Memory B cell (primary cell): ENCODE results near the gene HIRA.
A peak's percentile ranks its signal among the peaks of the same experiment; 100 is the strongest.
"Not testable (repeated sequence)": the region's sequence is repeated elsewhere in the genome, so short reads cannot be mapped to it uniquely, and the experiment has no call there.

Experiments used
- ATAC-seq: fragments of 150-1000 bp; cut with Tn5 transposase; 2 replicates; pipeline ENCODE4 v1.10.0; 2021; ENCODE audit warnings: low read depth, mild to moderate bottlenecking, moderate library complexity
- DNase-seq, 2 donors: peaks; one replicate each; pipeline ENCODE4 v3.0.0; 2022; ENCODE audit warnings: low spot score in 2 of 2
- H3K27ac Mint-ChIP-seq: one replicate; pipeline ENCODE4 v1.8.0; 2022; ENCODE audit warnings: mild to moderate bottlenecking, moderate library complexity, mixed read lengths
- H3K27me3 Mint-ChIP-seq: one replicate; pipeline ENCODE4 v1.8.0; 2022; ENCODE audit warnings: mixed read lengths
- H3K36me3 Mint-ChIP-seq: one replicate; pipeline ENCODE4 v1.8.0; 2022; ENCODE audit warnings: mild to moderate bottlenecking, mixed read lengths
- H3K4me1 Mint-ChIP-seq: one replicate; pipeline ENCODE4 v1.8.0; 2022; ENCODE audit warnings: mixed read lengths
- H3K4me3 Mint-ChIP-seq: one replicate; pipeline ENCODE4 v1.8.0; 2022; ENCODE audit warnings: mild to moderate bottlenecking, moderate library complexity, mixed read lengths
- H3K9me3 Mint-ChIP-seq: one replicate; pipeline ENCODE4 v1.8.0; 2022; ENCODE audit warnings: mixed read lengths

HIRA gene

DNA sequence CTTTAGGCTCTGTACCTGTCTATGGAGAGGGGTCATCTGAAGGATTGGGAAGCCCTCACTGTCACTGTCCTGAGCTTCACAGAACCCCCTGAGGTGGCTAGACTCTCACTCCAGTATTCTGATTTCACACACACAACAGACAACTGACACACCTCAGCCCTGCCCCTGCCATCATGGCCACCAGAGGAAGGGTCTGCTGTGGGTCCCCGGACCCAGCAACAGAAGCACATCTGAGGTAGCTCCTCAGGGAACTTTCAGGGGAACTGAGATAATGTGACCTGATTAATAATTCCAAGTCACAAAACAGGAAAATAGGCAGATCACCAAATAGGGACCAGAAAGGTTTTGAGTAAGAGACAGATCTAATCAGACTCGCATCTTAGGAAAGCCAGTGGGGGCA, 23.5 kb upstream of the HIRA start:
- no peaks in the 10 kb centered on the region for H3K27me3 Mint-ChIP-seq
- DNase-seq (no peak), ATAC-seq (no peak)
- no peak overlapping the region for H3K4me3 Mint-ChIP-seq
- H3K36me3 Mint-ChIP-seq, result peaks cover 32% of the 10 kb centered on the region
- H3K4me1 Mint-ChIP-seq, result no peaks in the 10 kb centered on the region
- H3K27ac Mint-ChIP-seq, result no peak overlapping the region
- H3K9me3 Mint-ChIP-seq, result no peaks in the 10 kb centered on the region

DNA sequence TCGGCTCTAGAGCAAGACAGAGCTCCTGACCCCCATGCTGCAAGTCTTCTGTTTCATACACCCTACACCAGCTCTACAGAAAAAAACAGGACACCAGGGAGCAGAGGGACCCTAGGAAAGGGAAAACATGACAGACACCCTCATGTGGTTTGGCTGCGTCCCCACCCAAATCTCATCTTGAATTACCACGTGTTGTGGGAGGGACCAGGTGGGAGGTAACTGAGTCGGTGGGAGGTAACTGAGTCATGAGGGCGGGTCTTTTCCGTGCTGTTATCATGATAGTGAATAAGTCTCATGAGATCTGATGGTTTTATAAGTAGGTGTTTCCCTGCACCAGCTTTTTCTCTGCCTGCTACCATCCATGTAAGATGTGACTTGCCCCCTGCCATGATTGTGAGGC, 22.6 kb upstream of the HIRA start:
- Mint-ChIP-seq H3K4me3 (no peak overlapping the region), H3K36me3 (peaks cover 32% of the 10 kb centered on the region), H3K9me3 (no peaks in the 10 kb centered on the region), H3K4me1 (no peaks in the 10 kb centered on the region), H3K27me3 (no peaks in the 10 kb centered on the region), H3K27ac (no peak overlapping the region)
- no peak for DNase-seq
- ATAC-seq, result no peak

DNA sequence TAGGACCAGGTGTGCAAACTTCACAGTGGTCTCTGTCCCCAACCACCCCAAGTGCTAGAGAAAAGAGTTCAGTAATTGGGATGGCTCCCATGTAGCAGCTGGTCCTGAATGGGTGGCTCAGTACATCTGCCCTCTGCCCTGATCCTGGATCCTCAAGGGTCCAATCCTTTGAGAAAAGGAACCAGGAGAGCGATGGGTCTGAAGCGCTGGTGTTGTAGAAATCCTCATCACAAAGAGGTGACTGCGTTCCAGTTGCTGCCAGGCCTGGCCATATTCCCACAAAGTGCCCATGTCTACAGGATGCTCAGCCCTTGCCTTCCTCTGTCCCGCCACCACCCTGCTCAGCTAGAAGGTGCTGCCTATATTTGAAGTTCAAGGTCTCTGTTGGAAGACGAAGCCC, 22.2 kb upstream of the HIRA start:
- H3K4me3 Mint-ChIP-seq, result no peak overlapping the region
- H3K36me3 Mint-ChIP-seq, result peaks cover 32% of the 10 kb centered on the region
- no peaks in the 10 kb centered on the region for H3K9me3 Mint-ChIP-seq
- H3K27ac Mint-ChIP-seq, result no peak overlapping the region
- ATAC-seq (no peak), DNase-seq (no peak)
- H3K4me1 Mint-ChIP-seq, result no peaks in the 10 kb centered on the region
- no peaks in the 10 kb centered on the region for H3K27me3 Mint-ChIP-seq

DNA sequence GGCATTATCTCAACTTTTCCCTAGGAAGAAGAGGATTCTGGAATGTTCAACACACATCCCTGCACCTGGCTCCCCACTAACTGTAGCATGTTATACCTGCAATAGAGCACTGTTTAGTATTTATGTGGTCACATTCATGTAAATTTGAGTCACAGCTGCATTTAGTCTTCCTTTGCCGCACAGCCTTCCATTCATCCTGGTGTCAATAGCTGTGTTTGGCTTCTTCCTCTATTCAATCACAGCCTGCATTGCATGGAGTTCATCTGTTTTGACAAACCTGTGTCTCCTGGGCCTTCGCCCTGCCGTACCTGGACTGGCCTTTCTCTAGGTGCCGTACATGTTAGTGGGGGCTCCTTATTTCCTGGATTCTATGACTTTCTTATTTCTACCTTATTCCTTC, 20.0 kb upstream of the HIRA start:
- Mint-ChIP-seq H3K4me1 (peaks cover 10% of the 10 kb centered on the region), H3K27ac (no peak overlapping the region), H3K9me3 (no peaks in the 10 kb centered on the region), H3K4me3 (no peak overlapping the region), H3K27me3 (no peaks in the 10 kb centered on the region), H3K36me3 (peaks cover 24% of the 10 kb centered on the region)
- ATAC-seq (no peak), DNase-seq (no peak)

DNA sequence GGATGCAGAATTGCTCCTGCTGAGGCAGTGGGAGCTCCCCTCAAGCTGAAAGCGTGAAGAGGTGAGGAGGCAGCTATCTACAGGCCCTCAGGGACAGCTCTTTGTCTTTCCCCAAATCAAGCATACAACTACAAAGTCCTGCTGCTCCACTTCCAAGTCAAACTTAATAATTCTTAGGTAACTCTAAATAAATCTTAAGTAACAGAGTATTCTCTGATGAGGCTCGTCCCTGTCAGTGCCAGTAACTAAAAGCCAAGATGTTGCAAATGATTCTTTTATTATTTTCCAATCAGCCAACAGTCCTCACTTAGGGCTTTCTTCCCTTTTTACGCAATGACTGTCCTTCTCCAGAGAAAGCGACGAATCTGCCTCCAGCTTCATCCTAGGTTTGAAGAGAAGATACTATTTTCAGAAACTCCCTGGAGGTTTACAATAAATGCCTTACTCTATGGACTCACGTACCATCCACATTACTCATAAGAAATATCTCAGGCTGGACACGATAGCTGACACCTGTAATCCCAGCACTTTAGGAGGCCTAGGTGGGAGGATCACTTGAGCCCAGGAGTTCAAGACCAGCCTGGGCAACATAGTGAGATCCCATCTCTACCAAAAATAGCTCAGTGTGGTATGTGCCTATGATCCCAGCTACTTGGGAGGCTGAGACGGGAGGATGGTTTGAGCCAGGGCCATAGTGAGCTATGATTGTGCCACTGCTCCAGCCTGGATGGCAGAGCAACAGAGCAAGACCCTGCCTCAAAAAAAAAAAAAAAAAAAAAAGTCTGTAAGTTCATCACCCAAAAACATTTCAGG, 19.0 kb upstream of the HIRA start:
- H3K27ac Mint-ChIP-seq, result peak overlapping the region; percentile 52
- no peaks in the 10 kb centered on the region for H3K9me3 Mint-ChIP-seq
- no peak overlapping the region for H3K4me3 Mint-ChIP-seq

DNA sequence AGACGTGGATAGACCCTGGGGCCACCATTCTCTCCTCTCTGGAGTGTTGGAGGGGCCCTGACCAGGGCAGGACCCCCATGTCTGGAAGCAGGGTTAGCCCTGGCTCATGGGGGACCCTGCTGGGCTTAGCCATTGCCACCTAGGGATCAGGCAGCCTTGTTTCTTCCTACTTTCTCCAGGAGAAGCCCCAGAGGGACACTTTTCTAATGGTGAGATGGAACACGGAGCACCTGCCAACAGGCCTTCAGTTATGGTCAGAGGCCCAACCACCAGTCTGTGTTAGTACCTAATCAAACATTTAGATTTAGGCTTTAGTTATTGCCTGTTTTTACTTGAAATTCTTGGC, 17.9 kb upstream of the HIRA start:
- no peak overlapping the region for H3K27ac Mint-ChIP-seq
- H3K27me3 Mint-ChIP-seq, result no peaks in the 10 kb centered on the region
- H3K36me3 Mint-ChIP-seq, result peaks cover 12% of the 10 kb centered on the region
- ATAC-seq (no peak), DNase-seq (no peak)
- H3K4me3 Mint-ChIP-seq, result no peak overlapping the region
- H3K4me1 Mint-ChIP-seq, result peaks cover 20% of the 10 kb centered on the region
- no peaks in the 10 kb centered on the region for H3K9me3 Mint-ChIP-seq

More for the DNA sequence above, 19.0 kb upstream of the HIRA start:
- H3K27me3 Mint-ChIP-seq, result no peaks in the 10 kb centered on the region
- H3K4me1 Mint-ChIP-seq, result peaks cover 15% of the 10 kb centered on the region
- H3K36me3 Mint-ChIP-seq, result peaks cover 20% of the 10 kb centered on the region
- DNase-seq (no peak), ATAC-seq (no peak)

DNA sequence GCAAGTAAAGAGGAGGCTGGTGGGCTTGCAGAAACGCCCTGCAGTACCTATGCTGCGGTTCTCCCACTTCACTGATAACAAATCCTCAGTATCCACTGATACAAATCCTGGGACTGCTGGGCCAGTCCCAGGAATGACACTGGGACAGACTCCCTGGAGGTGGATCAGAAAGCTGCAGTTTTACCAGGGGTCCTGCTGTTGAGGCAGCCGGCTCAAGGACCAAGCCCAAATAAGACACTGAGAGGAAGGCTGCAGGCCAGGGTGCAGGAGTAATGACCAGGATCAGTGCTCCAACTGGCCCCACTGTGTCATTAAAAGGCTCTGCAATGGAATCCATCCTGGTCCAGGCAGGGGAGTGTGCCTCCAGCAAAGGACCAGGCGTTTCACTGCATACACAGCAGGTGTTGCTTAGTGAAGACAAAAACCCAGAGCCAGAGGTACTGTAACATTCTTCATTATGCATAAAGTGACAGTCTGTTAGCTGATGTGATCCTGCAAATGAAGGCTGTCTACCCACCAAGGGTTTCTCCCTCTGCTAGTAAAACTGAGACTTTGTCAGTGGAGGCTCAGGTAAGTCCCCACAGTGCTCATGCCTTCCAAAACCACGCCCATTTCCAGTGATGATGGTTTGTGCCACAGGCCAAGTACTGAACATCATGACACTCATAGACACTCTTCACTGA, 17.3 kb upstream of the HIRA start:
- no peak for ATAC-seq
- Mint-ChIP-seq H3K9me3 (no peaks in the 10 kb centered on the region), H3K4me1 (peaks cover 22% of the 10 kb centered on the region), H3K36me3 (peaks cover 7% of the 10 kb centered on the region), H3K27ac (peak overlapping the region; percentile 96), H3K27me3 (no peaks in the 10 kb centered on the region), H3K4me3 (peak overlapping the region; percentile 96)
- DNase-seq, result no peak

DNA sequence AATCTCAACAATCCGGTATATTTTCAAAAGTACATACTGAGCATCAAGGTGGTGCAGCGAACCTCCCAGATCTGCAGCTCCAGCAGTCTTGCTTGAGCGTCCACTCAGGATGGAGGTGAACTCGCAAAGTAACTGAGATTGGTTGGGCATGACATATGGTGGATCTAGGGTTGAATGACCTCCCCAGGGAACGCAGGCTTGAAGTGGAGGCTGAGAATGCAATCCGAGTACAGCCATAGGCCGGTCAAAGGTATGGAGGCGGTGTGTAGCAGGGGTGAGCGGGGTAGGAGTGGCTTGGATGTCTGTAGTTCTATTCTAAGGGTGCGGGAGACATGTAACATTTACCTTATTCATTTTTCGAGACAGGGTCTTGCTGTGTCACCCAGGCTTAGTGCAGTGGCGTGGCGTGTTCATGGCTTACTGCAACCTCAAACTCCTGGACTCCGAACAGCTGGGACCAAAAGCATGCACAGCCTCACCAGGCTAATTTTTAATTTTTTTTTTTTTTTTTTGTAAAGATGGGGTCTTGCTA, 16.6 kb upstream of the HIRA start:
- H3K36me3 Mint-ChIP-seq, result peaks cover 3% of the 10 kb centered on the region
- no peaks in the 10 kb centered on the region for H3K27me3 Mint-ChIP-seq
- peak overlapping the region; percentile 96 for H3K4me3 Mint-ChIP-seq
- peak overlapping the region; percentile 96 for H3K27ac Mint-ChIP-seq
- ATAC-seq (peak; percentile 71), DNase-seq (peak; percentile 63 to 69)
- no peaks in the 10 kb centered on the region for H3K9me3 Mint-ChIP-seq
- peaks cover 24% of the 10 kb centered on the region for H3K4me1 Mint-ChIP-seq

DNA sequence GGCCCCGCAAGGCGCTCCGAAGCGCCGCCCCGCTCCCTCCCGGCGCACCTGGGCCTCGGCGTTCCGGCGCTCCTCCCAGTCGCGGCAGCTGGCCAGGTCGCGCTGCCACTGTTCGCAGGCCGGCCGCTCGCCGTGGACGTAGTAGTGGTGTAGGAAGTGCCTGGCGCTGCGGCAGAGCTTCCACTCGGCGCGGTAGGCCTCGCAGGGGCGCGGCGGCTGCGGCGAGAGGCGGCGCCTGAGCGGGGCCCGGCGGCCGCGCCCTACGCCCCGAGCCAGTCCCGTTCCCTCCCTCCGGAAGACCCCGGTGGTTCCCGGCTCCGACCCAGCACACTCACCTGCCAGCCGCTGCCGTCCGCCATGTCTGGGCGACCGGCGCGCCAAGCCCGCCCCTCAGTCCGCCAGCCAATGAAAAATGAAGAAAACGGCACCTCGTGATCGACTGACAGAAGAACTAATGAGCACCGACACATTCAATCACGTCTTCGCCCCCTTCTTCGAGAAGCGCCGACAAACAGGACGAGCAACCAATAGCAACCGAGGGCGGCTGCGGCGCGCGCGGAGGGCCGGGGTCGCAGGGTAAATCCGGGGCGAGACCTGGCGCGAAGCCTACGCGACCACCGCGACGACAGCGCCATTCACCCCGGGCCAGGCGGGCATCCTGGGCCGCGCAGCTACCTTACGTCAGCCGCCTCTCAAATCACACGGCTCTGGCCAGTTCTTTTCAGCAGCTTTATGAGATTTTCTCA, 16.0 kb upstream of the HIRA start, which contains the start of gene C22orf39:
Gene C22orf39 (minus strand): TSS at position 382 of the 746 bp plus-strand sequence. CDS start 23 bp downstream, at position 359.
- no peaks in the 10 kb centered on the region for H3K27me3 Mint-ChIP-seq
- DNase-seq, result peak; percentile 75 to 87
- peak; percentile 83 for ATAC-seq
- peak within 1 kb of the TSS; percentile 96 for H3K27ac Mint-ChIP-seq
- peaks cover 24% of the 10 kb centered on the region for H3K4me1 Mint-ChIP-seq
- H3K9me3 Mint-ChIP-seq, result no peaks in the 10 kb centered on the region
- peak within 1 kb of the TSS; percentile 96 for H3K4me3 Mint-ChIP-seq
- H3K36me3 Mint-ChIP-seq, result no peaks in the 10 kb centered on the region

DNA sequence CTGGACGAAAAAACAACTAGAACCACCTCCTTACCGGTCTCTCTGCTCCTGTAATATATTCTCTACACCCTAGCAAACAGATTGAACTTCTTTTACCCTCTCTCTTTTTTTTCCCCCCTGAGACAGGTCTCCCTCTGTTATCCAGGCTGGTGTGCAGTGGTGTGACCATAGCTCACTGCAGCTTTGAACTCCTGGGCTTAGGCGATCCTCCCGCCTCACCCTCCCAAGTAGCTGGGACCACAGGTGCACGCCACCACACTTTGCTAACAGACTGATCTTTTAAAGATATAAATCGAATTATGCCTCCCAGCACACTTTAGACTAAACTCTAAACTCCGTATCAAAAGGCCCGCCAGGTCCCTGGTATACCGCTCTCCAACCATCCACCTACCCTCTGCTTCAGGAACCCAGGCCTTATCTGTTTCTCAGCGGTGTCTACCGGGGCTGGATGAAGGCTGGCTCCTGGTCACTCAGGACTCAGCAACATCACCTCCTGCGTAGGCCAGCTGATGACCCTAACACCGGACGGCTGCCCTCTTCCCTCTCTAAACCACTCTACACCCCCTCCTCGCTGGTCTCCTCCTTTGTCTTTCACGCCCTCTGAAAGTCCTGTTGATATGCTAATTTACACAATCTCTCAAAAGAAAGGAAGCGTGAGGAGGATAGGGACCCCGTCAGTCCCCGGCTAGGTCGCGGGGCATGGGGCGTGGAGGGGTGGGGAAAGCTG, 15.2 kb upstream of the HIRA start:
- Mint-ChIP-seq H3K36me3 (peaks cover 2% of the 10 kb centered on the region), H3K4me3 (peak overlapping the region; percentile 96), H3K9me3 (no peaks in the 10 kb centered on the region), H3K4me1 (peaks cover 27% of the 10 kb centered on the region), H3K27me3 (no peaks in the 10 kb centered on the region), H3K27ac (peak overlapping the region; percentile 96)
- DNase-seq (no peak), ATAC-seq (no peak)

DNA sequence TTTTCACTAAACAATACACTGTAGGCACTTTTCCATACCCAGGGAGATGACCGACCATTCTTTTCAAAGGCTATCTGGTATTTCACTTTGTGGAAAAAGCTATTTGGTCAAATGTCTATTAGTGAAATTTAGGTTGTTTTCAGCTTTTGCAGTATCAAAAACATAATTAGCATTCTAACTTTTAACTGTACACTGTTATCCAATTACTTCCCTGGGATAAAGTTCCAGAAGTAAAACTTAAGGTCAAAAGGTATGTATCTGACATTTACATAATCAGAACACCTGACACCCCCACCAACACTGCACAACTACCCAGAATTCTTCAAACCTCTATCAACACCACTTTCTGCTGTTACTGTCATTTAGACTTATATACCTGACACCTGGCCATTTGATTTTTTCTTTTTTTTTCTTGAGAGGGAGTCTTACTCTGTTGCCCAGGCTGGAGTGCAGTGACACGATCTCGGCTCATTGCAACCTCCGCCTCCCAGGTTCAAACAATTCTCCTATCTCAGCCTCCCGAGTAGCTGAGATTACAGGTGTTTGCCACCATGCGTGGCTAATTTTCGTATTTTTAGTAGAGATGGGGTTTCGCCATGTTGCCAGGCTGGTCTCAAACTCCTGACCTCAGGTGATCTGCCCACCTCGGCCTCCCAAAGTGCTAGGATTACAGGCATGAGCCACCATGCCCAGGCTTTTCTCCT, 13.9 kb upstream of the HIRA start:
- not testable (repeated sequence) for H3K27me3 Mint-ChIP-seq, DNase-seq, ATAC-seq, H3K36me3 Mint-ChIP-seq, H3K9me3 Mint-ChIP-seq
- peak overlapping the region; percentile 75 for H3K27ac Mint-ChIP-seq
- H3K4me3 Mint-ChIP-seq, result peak overlapping the region; percentile 17
- H3K4me1 Mint-ChIP-seq, result peaks cover 30% of the 10 kb centered on the region

DNA sequence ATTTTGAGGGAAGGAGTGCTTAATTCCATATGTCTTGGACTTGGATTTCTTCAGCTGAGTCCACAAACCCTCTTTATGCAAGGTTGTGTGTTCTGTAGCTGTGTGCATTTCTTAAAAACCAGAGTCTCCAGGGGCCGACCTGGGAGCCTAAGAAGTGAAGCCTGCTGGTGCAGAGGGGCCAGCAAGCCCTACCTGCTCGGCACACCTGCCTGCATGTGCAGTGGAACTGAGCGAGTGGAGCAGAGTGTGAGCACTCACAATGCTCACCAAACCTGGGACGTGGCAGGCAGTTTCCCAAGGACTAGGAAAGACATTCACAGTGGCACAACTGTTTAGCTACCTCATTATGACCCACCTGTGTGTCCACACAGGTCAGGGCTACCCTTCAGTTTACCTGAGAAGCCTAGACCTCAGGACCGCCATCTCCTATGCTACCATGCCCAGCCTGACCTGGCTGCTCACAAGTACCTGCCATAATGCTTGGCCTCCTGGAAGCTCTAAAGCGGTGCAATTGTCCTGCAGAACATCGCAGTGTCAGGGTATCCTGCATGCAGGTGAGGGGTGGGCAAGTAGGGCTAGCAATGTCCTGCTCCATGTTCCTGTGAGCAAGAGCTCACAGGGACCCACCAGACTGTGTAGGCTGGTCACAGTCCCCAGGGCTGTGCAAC, 12.1 kb upstream of the HIRA start:
- H3K4me1 Mint-ChIP-seq, result peaks cover 30% of the 10 kb centered on the region

DNA sequence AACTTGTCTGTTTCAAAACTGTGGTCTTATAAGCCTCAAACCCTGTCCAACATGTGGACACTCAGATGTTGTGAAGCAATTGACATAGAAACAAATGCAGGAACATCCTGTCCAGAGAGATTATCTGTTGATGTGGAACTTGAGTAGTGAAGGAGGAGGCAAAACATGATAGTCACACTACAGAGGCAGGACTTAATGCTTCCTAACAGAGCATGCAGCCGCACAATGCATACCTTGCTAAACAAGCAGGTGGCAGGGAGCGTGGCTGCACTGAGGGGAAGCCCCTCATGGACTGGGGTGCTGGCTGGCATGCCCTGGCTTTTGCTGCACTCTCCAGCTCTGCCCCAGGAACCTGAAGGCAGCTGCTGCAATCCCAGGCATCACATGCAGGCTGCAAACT, 10.6 kb upstream of the HIRA start:
- no peak overlapping the region for H3K4me3 Mint-ChIP-seq
- H3K4me1 Mint-ChIP-seq, result peaks cover 27% of the 10 kb centered on the region
- H3K27ac Mint-ChIP-seq, result no peak overlapping the region
- no peaks in the 10 kb centered on the region for H3K27me3 Mint-ChIP-seq
- DNase-seq (no peak), ATAC-seq (no peak)
- no peaks in the 10 kb centered on the region for H3K9me3 Mint-ChIP-seq
- peaks cover 5% of the 10 kb centered on the region for H3K36me3 Mint-ChIP-seq

More for the DNA sequence above, 12.1 kb upstream of the HIRA start:
- H3K4me3 Mint-ChIP-seq, result no peak overlapping the region
- no peak for DNase-seq
- H3K9me3 Mint-ChIP-seq, result no peaks in the 10 kb centered on the region
- no peak for ATAC-seq
- peaks cover 2% of the 10 kb centered on the region for H3K36me3 Mint-ChIP-seq
- no peak overlapping the region for H3K27ac Mint-ChIP-seq
- H3K27me3 Mint-ChIP-seq, result no peaks in the 10 kb centered on the region
